Adipose tissue (tissue), 3 donors: ENCODE measurements around the gene LRP5. TPM values are rescaled to one million over a fixed set of nuclear protein-coding genes. Genes with fewer than 3 reads are reported as not detected.

Source experiments
- H3K27ac ChIP-seq: one replicate; pipeline ENCODE4 v1.5.1; 2013; ENCODE audit warnings: low read depth, low read length
- WGBS, 3 donors: extraction: QIAGEN DNeasy Blood & Tissue Kit; methylation state at CpG; one replicate each; pipeline ENCODE4 v1.1.7; 2013; 5-methylcytosine and 5-hydroxymethylcytosine counted together
- polyA plus RNA-seq, 3 donors: library from polyadenylated mRNA; stranded (reverse); fragments of 200-250 nt; gene quantifications; one replicate each; pipeline ENCODE4 v1.2.3, GENCODE V29; 2013
- donor health status: healthy with polysubstance abuse.
- donor health status: Bipolar disorder and iron deficiency.
- donor health status: healthy.

The LRP5 gene
- polyA plus RNA-seq, 3 donors, result 26.0 to 50.1 (median 33.6) TPM

DNA sequence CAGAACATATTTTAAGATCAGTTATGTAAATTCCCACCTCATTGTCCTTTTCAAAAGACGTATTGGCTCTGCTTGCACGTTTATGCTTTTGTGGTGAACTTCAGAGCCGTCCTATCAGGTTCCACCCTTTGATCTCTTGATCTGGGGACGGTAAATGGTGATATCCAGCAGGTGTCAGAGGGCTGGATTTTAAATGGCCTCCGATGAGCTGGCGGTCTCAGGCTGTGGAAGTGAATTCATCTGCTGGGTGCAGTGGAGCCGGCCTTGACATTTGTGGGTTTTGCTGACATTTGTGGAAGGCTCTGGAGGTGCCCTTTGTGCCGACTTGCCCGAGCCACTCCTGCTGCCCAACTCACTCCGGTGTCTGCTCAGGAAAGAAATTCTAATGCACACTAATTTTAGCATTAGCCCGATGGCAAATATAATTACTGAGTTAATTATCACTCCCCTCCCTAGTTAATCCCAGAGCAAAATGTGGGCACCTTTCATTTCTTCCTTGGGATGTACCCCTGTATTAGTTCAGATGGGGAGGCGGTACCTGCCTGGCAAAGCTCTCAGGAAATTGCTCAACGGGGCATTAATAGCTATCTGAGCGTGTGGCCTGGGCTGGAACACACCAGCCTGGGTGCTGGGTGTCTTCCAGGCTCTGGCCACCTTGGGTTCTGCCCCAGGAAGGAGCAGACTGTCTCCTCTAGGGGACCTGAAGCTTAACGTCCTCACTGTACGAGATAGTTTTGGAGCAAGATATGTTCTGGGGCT, 9.1 kb downstream of the LRP5 start:
- no peak overlapping the region for H3K27ac ChIP-seq
- 55 to 84% (median 77%) methylated on average over 16 of the region's 16 CpGs for WGBS, 3 donors

DNA sequence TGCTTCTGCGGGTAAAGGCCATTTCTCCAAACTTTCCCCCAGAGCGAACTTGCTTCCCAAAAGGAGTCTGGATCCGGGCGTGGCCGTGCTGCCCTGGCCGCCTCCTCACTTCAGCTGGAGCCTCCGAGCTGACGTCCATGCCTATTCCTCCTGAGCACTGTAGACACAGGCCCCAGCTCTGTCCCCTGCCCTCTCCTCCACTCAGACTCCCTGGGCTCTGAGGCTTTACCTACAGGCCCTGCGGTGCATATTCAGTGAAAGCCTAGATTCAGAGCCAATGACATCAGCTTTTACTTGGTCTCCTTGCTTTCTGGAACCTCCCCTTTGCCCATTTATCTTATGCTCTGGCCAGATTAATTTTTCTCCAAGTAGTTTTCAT, 9.7 kb downstream of the LRP5 start:
- H3K27ac ChIP-seq, result no peak overlapping the region
- 82 to 88% (median 83%) methylated on average over 9 of the region's 9 CpGs for WGBS, 3 donors

DNA sequence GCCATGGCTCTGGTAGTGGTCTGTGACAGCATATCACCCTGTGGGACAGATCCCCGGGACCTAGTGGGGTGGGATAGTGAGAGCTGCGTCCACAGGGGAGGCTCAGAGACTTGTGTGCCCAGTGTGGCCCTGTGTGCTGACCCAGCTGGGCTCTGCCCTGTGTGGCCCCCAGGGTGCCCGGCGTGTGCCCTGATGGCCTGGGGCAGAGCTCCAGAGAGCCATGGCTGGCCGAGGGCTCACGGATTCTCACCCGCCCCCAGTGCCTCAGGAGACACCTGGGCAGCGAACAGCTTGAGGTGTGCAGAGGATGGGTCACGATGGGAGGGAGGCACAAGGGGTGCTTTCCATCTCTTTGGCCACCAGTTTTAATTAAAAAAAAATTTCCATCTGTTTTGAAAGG, 11.8 kb downstream of the LRP5 start:
- H3K27ac ChIP-seq, result no peak overlapping the region
- 90 to 91% (median 91%) methylated on average over 9 of the region's 9 CpGs for WGBS, 3 donors

DNA sequence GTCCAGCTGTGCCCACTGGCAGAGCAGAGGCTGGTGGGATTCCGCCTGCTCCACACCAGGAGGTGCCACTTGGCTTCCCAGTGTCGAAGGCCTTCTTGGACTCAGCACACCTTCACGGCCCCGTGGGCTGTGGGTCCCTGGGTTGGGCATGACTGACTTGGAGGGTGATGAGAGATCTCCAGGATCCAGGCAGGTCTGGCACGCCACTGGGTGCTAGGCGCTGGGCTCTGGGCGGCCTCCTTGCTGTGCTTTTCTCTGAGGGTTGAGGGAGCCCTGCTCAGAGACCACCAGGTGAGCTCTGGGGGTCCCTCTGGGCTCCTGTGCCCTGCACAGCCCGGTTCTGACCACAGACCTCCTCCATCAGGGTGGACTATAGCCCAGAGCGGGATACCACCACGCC, 12.3 kb downstream of the LRP5 start:
- 90 to 93% (median 92%) methylated on average over 10 of the region's 10 CpGs for WGBS, 3 donors
- H3K27ac ChIP-seq, result no peak overlapping the region

DNA sequence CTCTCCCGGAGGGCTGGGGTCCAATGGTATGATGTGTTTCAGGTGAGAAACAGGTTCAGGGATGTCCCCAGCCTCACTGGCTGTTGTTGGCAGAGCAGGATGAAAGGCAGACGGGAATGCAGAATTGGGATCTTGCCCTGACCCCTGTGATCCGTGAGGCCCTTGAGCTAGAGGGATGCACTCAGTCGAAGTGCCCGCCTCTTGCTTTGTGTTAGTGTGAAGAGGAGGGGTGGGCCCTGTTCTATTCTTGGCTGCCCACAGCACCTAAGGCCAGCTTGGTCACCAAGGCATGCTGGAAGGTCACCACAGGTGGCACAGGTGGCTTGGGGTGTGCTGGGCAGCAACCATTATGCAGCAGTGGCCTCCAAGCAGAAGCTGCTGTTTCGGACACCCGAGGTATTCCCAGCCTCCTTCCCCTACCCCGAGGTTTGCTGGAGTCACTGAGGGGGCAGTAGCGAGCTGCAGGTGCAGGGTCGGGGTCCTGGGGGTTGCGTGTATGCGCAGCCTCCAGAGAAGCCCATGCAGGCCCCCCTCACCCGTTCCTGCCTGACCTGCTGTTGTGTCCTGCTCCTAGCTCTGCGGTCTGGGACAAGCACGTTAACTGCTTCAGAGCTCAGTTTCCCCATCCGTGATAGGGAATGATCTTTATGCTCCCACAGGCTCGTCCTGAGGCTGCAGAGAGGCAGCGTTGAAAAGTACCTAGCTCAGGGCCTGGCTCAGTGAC, 13.0 kb downstream of the LRP5 start:
- WGBS, 3 donors, result 80 to 93% (median 84%) methylated on average over 18 of the region's 18 CpGs
- H3K27ac ChIP-seq, result no peak overlapping the region

DNA sequence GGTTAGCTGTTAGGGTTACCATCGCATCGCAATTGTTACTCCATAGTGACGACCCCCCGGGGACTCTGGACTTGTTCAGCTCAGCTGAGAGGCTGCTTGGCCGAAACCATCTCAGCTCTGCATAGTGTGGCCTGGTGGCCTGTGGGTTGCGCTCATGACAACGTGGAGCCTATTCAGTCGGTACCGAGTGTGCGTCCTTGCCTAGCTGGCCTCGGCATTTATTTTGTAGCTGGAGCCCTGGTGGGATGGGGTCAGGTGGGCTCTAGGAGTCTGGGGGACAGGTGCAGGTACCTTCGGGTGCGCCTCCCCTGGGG, 13.5 kb downstream of the LRP5 start:
- H3K27ac ChIP-seq, result no peak overlapping the region
- 83 to 93% (median 85%) methylated on average over 13 of the region's 13 CpGs for WGBS, 3 donors

DNA sequence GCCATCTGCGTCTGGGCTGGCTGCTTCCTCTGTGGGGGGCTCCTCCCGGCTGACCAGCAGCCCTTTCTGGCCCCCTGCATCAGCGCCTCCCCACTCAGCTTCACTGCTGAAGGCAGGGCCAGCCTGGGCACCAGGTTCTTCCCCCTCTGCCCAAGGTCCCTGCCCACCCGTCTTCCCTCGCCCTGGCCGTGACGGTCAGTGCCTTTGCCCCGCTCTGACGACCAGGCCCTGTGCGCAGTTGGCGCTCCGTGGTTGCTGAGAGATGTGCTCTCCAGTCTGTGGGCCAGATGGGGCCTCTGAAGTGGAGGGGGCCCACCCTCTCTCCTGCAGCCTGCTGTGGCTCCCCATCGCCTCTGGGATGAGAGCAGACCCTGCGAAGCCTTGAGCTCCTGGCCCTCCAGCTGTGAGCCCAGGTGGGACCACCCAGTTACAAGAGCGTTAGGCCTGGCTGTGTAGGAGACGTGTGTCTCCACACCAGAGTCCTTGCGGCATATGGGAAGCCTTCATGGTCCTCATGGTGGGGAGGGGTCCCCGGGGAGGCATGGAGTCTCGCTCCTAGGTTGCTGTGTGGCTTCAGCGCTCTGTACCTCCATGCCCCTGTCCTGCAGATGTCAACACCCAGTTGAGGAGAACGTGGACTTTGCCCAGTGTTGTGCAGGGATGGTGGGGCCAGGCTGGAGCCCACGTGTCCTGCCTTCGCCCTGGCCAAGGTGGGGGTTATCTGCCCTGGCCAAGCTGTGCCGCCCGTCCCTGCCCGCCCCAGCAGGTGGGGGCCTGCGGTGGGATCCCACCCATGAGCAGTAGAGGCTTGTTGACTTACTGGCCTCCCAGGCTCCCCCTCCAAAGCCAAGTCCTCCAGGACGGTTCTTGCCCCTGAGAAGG, 14.2 kb downstream of the LRP5 start:
- 81 to 94% (median 89%) methylated on average over 28 of the region's 28 CpGs for WGBS, 3 donors
- H3K27ac ChIP-seq, result no peak overlapping the region

DNA sequence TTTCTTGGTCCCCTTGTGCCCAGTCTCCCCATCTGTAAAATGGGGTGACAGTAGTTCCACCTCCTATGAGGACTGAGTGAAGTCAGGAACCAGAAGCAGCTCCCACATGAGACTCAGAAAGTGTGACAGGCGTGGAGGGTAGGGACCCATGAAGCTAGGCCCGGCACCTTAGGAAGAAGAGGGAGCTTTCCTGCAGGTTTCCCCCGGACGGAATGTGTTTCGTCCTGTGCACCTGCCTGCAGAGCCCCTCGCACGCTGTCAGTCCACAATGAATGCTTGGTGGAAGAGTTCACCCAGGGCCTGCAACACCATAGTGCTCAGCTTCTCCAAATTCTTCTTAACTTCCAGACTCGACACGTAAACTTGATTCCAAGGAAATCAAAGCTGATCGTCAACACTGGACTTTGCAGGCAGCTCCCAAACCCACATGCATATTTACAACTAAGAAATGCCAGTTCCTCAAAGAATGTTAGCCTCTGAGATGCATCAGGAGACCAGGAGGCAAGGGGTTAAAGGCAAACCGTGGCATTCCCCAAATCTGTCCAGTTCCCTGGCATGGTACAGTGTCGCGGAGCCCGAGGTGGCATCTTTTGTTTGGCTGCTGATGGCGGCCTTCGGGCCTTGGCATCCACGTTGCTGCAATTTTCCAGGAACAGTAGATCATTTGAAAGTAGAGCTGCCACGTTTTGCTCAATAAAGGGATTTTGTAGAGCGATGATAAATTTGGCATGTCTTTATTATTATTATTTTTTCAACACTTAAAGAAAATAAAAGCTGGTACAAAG, 15.4 kb downstream of the LRP5 start:
- H3K27ac ChIP-seq, result no peak overlapping the region
- WGBS, 3 donors, result 51 to 57% (median 52%) methylated on average over 19 of the region's 19 CpGs

DNA sequence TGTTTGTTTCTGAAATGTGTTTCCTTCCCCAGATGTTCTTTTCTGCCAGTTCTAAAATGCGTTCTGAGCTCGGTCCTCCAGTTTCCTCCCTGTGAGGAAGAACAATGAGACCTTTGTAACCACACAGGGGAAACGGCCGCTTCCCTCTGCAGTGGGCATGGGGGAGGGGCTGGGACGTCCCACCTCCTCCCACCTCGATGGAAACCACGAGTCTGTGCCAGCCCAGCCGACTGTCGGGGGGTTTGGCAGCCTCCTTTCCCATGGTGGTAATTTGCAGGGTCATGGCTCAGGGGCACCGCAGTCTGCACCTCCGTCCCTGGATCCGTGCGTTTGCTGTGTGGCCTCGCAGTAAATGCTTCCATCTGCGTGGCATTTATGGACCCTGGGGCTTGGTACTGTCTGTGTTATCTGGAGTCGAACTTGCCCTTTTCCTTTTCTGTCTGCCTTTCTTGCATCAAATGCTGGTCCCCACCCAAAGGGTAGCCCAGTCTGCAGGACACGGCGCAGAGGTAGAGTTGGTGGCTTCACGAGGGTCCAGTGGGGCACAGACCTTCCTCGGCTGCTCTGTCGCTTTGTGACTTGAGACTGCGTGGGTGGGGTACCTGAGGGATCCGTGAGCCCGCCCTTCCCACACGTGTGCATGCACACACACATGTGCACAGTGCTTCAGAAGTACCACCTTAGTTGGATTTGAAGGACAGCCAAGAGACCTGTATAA, 16.1 kb downstream of the LRP5 start:
- WGBS, 3 donors, result 40 to 54% (median 41%) methylated on average over 25 of the region's 25 CpGs

DNA sequence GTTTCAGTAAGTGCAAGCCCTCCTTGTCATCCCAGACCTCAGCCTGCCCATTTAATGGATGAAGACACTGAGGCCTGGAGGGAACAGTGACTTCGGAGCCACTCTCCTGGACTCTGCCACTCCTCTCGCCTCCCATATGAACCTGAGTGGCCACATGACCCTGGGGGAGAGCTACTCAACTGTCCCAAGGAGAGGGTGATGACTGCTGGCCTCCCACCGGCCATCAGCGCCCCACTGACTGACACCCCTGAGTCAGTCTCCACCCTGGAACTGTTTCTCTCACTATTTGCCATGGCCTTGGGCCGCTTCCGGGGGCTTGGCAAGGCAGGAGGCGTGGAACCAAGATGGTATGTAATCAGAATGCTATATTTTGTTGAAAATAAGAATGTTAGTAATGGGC, 17.1 kb downstream of the LRP5 start:
- H3K27ac ChIP-seq, result no peak overlapping the region
- WGBS, 3 donors, result 70 to 89% (median 89%) methylated on average over 7 of the region's 7 CpGs

More for the DNA sequence above, 16.1 kb downstream of the LRP5 start:
- H3K27ac ChIP-seq, result no peak overlapping the region

DNA sequence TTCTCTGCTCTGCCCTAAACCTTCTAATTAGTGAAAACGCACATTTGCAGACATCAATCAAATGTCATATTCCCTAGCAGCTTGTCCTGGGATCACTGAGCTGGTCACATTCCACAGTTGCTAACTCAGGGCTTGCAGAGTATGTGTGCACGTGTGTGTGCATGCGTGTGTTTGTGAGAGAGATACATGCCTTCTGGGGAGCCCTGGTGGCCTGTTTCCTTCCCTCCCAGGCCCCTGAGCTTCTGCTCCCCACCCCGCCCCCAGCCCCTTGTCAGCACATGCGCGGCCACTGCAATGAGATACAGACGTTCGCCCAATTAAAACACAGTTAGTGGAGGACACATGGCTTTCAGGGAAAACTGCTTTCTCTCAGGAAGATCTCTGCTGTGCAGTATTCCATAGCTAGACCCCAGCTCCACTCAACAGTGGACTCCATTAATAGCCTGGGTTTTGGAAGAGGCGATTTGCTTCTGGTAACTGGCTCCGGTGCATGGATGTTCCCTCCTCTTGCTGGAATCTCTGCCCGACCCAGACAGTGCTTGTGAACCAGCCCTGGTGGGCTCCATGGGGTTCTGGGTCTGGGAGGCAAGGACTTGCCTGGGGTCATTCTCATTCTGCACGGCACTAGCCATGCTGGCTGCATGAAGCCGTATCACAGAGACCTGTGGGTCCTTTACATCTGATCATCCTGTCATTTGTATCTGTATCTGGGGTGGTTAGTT, 17.7 kb downstream of the LRP5 start:
- no peak overlapping the region for H3K27ac ChIP-seq
- 73 to 76% (median 75%) methylated on average over 13 of the region's 13 CpGs for WGBS, 3 donors

DNA sequence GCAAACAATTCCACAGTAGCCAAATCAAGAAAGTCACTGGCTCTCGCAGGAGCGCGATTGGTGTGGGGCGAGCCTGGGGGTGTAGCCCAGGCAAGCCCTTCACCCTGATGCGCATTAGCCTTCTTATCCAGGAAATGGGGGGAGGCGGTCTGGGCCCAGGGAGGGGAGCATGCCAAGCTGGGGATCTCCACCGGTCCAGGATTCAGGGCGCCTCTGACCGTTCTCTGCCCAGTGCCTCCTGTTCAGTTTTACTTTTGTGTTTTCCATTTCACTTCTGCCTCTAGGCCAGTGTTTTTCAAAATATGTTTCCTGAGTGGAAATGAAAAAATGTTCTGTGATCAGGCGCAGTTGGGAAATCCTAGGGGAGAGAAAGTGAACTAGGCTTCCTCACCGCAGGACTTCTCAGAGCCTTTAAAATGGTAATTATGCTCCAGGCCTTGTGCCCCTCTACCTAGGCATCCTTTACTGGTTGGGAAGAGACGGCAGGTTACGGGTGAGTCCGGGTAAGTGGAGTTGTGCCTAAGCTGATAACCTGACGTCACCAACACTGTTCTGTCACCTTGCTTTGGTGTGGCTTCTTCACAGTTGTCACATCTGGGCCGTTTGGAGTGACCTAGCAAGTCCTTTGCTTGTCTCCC, 18.4 kb downstream of the LRP5 start:
- no peak overlapping the region for H3K27ac ChIP-seq
- WGBS, 3 donors, result 55 to 78% (median 61%) methylated on average over 16 of the region's 16 CpGs

DNA sequence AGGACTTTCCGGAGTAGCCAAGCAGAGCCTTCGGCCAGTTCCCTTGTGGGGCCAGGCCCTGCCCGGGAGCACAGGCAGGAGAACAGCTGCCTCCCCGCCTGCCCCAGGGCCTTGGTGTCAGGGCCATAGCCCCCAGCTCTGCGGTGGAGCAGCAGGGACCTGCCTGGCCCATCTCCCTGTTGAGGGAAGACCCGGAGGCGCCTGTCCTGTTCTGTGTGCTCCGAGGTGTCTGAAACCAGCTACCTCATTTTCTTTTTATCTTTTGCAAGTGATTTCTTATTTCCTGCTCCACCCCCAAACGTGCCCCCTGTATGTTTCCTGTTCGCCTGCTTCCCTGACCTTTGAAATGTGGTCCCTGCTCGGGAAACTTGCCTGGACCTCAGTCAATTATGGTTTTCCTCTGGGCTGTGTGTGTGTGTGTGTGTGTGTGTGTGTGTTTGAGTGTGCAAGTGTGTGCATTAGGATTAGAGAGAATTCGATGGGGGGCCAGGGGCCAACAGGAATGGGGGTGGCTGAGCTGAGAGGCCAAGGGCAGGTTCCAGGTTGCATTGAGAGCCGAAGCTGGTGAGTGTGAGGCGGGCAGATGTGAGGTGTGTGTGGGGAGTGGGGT, 19.1 kb downstream of the LRP5 start:
- WGBS, 3 donors, result 37 to 41% (median 39%) methylated on average over 14 of the region's 14 CpGs
- no peak overlapping the region for H3K27ac ChIP-seq

DNA sequence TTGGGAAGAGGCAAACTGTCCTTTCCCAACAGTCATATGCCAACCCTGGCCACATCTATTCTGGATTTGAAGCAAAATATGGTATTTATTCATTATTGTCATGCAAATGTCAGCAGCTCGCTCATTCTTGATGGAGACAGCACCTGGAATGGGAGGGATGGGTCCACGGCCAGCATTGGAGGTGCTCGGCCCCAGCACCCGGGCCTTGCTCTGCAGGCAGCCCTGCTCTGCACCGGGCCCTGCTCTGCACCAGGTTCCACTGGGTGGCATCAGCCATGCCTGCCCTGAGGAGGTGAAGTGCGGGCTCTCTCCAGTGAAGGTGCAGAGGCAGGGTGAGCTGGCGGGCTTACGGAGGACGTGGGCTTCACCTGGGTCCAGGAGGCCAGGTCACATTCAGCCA, 19.8 kb downstream of the LRP5 start:
- WGBS, 3 donors, result 89 to 95% (median 94%) methylated on average over 9 of the region's 9 CpGs
- no peak overlapping the region for H3K27ac ChIP-seq

DNA sequence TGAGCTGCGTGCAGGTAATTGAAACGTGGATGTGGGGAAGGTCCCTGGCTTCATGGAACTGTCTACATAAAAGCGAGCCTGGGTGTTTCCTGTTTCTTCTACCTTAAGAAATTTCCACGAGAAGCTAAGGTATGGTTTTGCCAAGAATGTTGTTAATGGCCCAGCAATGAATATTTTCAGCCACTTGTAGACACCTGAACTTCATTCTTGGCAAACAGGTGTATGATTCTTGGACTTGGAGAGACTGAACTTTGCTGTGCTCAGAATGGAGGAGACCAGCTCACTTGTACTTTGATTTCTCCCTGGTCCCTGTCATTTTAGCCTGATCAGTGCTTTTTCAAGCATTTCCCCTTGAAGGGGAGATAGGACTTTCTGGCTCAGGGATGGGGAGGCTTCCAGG, 20.8 kb downstream of the LRP5 start:
- 66 to 76% (median 73%) methylated on average over 4 of the region's 4 CpGs for WGBS, 3 donors
- H3K27ac ChIP-seq, result no peak overlapping the region

DNA sequence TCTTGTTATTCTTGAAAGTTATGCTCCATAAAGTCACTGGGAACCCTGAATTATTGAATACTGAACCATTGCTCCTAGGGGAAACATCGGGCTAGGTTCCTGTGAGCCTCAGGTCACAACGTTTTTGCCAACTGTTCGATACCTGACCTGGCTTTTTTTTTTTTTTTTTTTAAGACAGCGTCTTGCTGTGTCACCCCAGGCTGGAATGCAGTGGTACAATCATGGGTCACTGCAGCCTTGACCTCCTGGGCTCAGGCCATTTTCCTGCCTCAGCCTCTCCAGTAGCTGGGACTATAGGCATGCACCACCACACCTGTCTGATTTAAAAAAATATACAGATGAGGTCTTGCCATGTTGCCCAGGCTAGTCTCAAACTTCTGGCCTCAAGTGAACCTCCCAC, 22.5 kb downstream of the LRP5 start:
- 91 to 94% (median 93%) methylated on average over 4 of the region's 4 CpGs for WGBS, 3 donors
- no peak overlapping the region for H3K27ac ChIP-seq
